Mucosa of rectum (tissue), 2 donors: ENCODE measurements around the gene MTFMT.

ENCODE experiments used
- H3K27ac ChIP-seq, 2 donors: one replicate each; pipeline ENCODE4 v1.7.0; 2013; ENCODE audit warnings: inconsistent platforms in 2 of 2, low read depth in 2 of 2, low read length in 2 of 2
- H3K27me3 ChIP-seq, 2 donors: one replicate each; pipeline ENCODE4 v1.7.0; 2013; ENCODE audit warnings: low read length in 2 of 2; ENCODE audit not compliant: control insufficient read depth in 2 of 2, insufficient read depth in 2 of 2
- H3K36me3 ChIP-seq, 2 donors: one replicate each; pipeline ENCODE4 v1.7.0; 2013; ENCODE audit warnings: low read length in 2 of 2; ENCODE audit not compliant: control insufficient read depth in 2 of 2, insufficient read depth in 2 of 2
- H3K4me1 ChIP-seq, 2 donors: one replicate each; pipeline ENCODE4 v1.7.0; 2013; ENCODE audit warnings: low read length in 2 of 2, mild to moderate bottlenecking in 1 of 2; ENCODE audit not compliant: control insufficient read depth in 2 of 2, insufficient read depth in 2 of 2
- H3K4me3 ChIP-seq, 2 donors: one replicate each; pipeline ENCODE4 v1.7.0; 2013; ENCODE audit warnings: low read length in 2 of 2
- H3K9ac ChIP-seq, 2 donors: one replicate each; pipeline ENCODE4 v1.7.0; 2013; ENCODE audit warnings: low read length in 2 of 2, low read depth in 1 of 2, mild to moderate bottlenecking in 1 of 2
- H3K9me3 ChIP-seq, 2 donors: one replicate each; pipeline ENCODE4 v1.7.0; 2013; ENCODE audit warnings: low read length in 2 of 2; ENCODE audit not compliant: control insufficient read depth in 2 of 2
- donor health status: healthy.
- donor health status: Normal muscosa, but diverticular disease.

MTFMT gene

GRCh38 chr15:64993290-64993689 lies 36.1 kb downstream of the MTFMT start:
- H3K4me3 ChIP-seq, result no peak overlapping the region
- H3K9ac ChIP-seq, result no peak overlapping the region
- H3K27me3 ChIP-seq, result no peaks in the 10 kb centered on the region
- no peak overlapping the region for H3K27ac ChIP-seq
- H3K36me3 ChIP-seq, result no peaks in the 10 kb centered on the region
- no peaks in the 10 kb centered on the region for H3K9me3 ChIP-seq
- H3K4me1 ChIP-seq, result peaks cover 2 to 11% of the 10 kb centered on the region in 2 donors

GRCh38 chr15:64991536-64992135 lies 37.8 kb downstream of the MTFMT start:
- Histone ChIP-seq H3K4me3 (no peak overlapping the region), H3K36me3 (peaks cover 0 to 3% of the 10 kb centered on the region in 2 donors), H3K27me3 (no peaks in the 10 kb centered on the region), H3K9me3 (no peaks in the 10 kb centered on the region), H3K9ac (no peak overlapping the region), H3K27ac (no peak overlapping the region), H3K4me1 (peaks cover 2 to 12% of the 10 kb centered on the region in 2 donors)

- peak overlapping the region; percentile 94 to 100 for H3K4me3 ChIP-seq
- no peaks in the 10 kb centered on the region for H3K9me3 ChIP-seq
- peak overlapping the region; percentile 83 to 95 for H3K9ac ChIP-seq
- no peaks in the 10 kb centered on the region for H3K27me3 ChIP-seq
- H3K27ac ChIP-seq, result peak overlapping the region; percentile 86 to 90
- H3K36me3 ChIP-seq, result peaks cover 0 to 3% of the 10 kb centered on the region in 2 donors
- peaks cover 9 to 16% of the 10 kb centered on the region in 2 donors for H3K4me1 ChIP-seq
Observed at GRCh38 chr15:64990168-64990470, 39.3 kb downstream of the MTFMT start.

- Histone ChIP-seq H3K27ac (peak within 1 kb of the TSS; percentile 86 to 90), H3K36me3 (peaks cover 0 to 3% of the 10 kb centered on the region in 2 donors), H3K27me3 (no peaks in the 10 kb centered on the region), H3K9me3 (no peaks in the 10 kb centered on the region), H3K9ac (peak within 1 kb of the TSS; percentile 95 to 96), H3K4me3 (peak within 1 kb of the TSS; percentile 94 to 100), H3K4me1 (peaks cover 11 to 18% of the 10 kb centered on the region in 2 donors)
Observed at GRCh38 chr15:64989416-64990167, 39.8 kb downstream of the MTFMT start, which contains the start of gene SPG21. Gene SPG21, minus strand, starts transcription at chr15:64989914. Its CDS starts 6,345 bp downstream, at chr15:64983569.

- H3K9ac ChIP-seq, result no peak overlapping the region
- no peak overlapping the region for H3K27ac ChIP-seq
- H3K9me3 ChIP-seq, result no peaks in the 10 kb centered on the region
- H3K36me3 ChIP-seq, result peaks cover 2 to 5% of the 10 kb centered on the region in 2 donors
- no peak overlapping the region for H3K4me3 ChIP-seq
- no peaks in the 10 kb centered on the region for H3K27me3 ChIP-seq
- peaks cover 9 to 18% of the 10 kb centered on the region in 2 donors for H3K4me1 ChIP-seq
Observed at GRCh38 chr15:64987136-64987535, 42.3 kb downstream of the MTFMT start.

GRCh38 chr15:64985366-64986033 lies 43.9 kb downstream of the MTFMT start:
- Histone ChIP-seq H3K9me3 (no peaks in the 10 kb centered on the region), H3K36me3 (peaks cover 2 to 7% of the 10 kb centered on the region in 2 donors), H3K4me3 (no peak overlapping the region), H3K27me3 (no peaks in the 10 kb centered on the region), H3K27ac (peak overlapping the region; percentile 59 to 66), H3K4me1 (peaks cover 9 to 15% of the 10 kb centered on the region in 2 donors), H3K9ac (no peak overlapping the region)

GRCh38 chr15:64982472-64982871 lies 47.0 kb downstream of the MTFMT start:
- Histone ChIP-seq H3K4me1 (peaks cover 7 to 9% of the 10 kb centered on the region in 2 donors), H3K27me3 (no peaks in the 10 kb centered on the region), H3K36me3 (peaks cover 14 to 19% of the 10 kb centered on the region in 2 donors), H3K9ac (no peak overlapping the region), H3K4me3 (no peak overlapping the region), H3K9me3 (no peaks in the 10 kb centered on the region), H3K27ac (no peak overlapping the region)

- no peak overlapping the region for H3K4me3 ChIP-seq
Observed at GRCh38 chr15:64981812-64982431, 47.5 kb downstream of the MTFMT start.

GRCh38 chr15:64979252-64979710 lies 50.2 kb downstream of the MTFMT start:
- H3K9ac ChIP-seq, result no peak overlapping the region

More at GRCh38 chr15:64981812-64982431, 47.5 kb downstream of the MTFMT start:
- H3K9me3 ChIP-seq, result no peaks in the 10 kb centered on the region
- H3K9ac ChIP-seq, result no peak overlapping the region
- no peak overlapping the region for H3K27ac ChIP-seq
- H3K36me3 ChIP-seq, result peaks cover 14 to 19% of the 10 kb centered on the region in 2 donors
- H3K4me1 ChIP-seq, result peaks cover 7 to 9% of the 10 kb centered on the region in 2 donors
- H3K27me3 ChIP-seq, result no peaks in the 10 kb centered on the region

More at GRCh38 chr15:64979252-64979710, 50.2 kb downstream of the MTFMT start:
- no peaks in the 10 kb centered on the region for H3K9me3 ChIP-seq
- H3K4me3 ChIP-seq, result no peak overlapping the region
- H3K4me1 ChIP-seq, result no peaks in the 10 kb centered on the region
- H3K27ac ChIP-seq, result no peak overlapping the region
- peaks cover 28 to 35% of the 10 kb centered on the region in 2 donors for H3K36me3 ChIP-seq
- no peaks in the 10 kb centered on the region for H3K27me3 ChIP-seq
